HG02798 (cell line): ENCODE data around the gene AGTR1.

Source experiments
- ATAC-seq: cut with Tn5 transposase; IDR thresholded peaks from one replicate; pipeline ENCODE4 v1.9.1; 2021; ENCODE audit warnings: mild to moderate bottlenecking; ENCODE audit not compliant: unreplicated experiment, poor library complexity

AGTR1 gene

DNA sequence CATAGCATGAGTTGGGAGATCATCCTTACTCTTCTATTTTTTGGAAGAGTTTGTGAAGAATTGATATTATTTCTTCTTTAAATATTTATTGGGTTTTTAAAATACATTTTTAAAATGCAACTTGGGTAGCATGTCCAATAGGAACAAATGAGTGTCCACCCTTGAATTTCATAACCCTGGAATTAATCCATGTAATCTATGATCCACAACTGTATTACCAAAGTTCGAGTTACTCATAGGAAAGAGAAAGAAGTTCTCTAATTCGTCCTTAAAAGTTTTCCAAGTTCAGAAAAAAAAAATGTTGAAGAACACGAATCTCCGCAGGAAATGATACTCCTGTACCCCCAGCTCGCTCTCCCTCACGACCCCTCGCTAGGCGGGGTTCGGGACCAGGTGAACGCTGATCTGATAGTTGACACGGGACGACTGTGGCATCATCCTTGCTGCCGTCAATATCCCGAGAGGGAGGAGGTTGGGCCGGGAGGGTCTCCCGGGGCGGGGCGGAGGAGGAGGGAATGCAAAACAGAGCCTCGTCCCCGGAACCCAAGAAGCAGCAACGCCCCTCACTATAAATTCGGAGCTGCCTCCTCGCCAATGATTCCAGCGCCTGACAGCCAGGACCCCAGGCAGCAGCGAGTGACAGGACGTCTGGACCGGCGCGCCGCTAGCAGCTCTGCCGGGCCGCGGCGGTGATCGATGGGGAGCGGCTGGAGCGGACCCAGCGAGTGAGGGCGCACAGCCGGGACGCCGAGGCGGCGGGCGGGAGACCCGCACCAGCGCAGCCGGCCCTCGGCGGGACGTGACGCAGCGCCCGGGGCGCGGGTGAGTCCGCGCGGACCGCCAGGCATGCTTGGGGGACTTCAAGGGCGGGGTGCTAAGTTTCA lies at the start of gene AGTR1:
TSS of gene AGTR1 (plus strand) at position 598 of the 884 bp plus-strand sequence. CDS start 43,133 bp downstream, outside the sequence.
- no peak for ATAC-seq

DNA sequence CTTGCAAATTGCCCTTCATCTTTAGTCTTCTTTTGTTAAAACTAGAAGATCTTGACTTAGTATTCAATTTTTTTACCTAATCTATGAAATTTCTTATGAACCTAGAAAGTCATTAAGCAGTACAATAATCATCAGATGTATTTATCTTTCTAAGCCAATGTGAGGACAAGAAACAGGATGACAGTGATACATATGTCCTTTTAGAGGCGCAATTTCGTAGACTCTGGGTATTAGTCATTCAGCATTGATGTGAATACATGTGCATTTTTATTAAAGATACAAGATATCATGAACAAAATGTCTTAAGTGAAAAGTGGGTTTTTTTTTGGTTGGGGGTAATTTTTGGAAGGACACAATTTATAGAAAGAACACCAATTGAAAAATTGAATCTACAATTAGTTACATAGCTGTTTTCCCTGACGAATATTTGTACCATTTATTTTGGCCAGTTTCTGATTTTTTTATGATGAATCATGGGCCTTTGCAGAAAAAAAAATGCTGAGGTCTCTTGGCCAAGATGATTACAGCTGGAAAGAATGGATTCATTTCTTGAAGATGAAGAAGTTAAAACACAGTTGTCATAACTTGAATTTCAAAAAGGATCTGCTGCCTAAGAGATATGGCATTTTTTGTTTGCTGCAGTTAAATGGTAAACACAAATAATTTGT lies 48.9 kb upstream of the AGTR1 start:
- ATAC-seq = no peak

DNA sequence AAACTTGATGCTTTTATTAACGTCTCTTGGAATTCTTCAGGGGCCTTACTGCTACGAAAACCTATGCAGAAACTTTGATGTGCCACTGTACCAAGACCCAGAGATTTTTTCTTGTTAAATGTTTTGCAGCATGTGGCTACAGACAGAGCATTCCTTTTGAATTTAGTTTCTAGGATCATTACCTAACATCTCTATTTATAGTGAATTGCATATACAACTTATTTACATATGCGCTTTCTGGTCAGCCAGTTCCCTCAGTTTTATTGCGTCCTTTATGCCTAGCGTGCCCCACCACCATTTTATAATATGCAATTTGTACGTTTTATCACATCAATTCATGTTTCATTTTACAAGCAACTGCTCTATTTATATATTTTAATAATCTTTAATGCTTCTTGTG lies 46.2 kb upstream of the AGTR1 start:
- no peak for ATAC-seq

DNA sequence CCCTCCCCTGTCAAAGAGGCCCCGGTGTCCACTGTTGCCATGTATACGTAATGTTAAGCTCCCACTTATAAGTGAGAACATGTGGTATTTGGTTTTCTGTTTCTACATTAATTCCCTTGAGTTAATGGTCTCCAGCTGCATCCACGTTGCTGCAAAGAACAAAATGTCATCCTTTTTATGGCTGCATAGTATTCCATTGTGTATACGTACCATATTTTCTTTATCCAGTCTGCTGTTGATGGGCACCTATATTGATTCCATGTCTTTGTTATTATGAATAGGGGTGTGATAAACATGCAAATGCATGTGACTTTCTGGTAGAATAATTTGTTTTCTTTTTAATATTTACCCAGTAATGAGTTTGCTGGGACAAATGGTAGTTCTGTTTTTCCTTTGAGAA lies 43.3 kb upstream of the AGTR1 start:
- no peak for ATAC-seq

DNA sequence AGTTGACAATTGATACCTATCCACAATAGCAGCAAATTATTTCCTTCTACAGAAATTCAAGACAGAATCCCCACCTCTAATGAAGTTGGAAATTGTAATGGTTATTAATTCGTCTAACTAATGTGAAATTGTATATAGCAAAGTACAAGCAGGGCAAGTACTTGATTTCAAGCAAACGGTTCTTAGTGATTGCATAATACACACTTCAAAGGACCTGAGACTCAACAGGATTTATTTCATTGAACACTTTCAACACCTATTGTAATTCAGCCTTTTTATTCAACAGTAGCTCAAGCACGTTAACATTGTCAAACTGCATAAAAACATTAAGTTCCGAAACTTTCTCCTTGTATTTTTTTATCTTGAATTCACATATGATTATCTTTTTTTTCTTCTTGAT lies 40.2 kb upstream of the AGTR1 start:
- ATAC-seq = no peak

DNA sequence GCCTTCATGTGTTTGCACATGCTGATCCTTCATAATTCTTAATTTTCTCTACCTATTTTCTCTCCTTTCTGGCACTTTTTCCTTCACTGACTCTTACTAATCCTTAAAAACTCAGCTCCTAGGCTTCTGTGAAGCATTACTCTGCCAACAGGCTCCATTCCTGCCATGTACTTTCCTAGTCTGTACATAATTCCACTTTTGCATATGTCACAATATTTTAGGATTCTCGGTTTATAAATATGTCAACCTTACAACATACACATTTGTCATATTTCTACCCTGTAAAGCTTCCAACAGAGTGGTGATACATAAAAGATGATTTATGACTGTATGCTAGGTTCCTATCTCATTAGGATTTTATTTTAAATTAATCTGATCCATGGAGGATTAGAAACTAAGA lies 38.2 kb upstream of the AGTR1 start:
- no peak for ATAC-seq

DNA sequence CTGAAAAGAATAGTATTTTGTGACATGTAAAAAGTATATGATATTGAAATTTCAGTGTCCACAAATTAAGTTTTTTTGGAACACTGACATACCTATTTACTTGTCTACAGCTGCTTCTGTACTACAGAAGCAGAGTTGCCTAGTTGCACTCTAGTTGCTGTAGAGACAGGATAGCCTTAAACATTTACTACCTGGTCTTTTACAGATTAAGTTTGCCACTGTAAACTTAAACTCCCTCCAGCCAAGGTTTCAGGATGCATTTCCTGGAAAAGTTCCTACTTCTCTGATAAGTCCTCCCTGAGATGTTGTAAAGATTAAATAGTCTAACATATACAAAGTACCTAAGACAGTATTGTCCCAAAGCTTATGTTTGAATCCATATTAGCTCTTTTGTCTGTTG lies 17.4 kb upstream of the AGTR1 start:
- ATAC-seq = no peak

DNA sequence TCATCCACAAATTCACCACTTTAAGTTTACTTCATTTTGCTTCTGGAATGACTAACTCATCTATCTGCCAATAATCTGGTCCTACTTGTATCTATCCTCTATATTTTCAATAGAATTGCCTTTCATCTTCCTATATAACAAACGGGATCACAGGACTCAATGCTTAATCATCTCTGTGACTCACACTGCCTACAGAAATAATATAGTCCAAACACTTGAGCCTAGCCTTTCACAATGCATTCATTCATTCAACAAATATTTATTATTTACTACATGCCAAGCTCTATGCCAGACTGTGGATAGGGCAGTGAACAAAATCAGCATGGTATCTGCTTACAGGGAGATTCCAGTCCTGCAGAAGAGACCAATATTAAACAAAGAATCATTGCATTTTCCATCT lies 16.6 kb upstream of the AGTR1 start:
- no peak for ATAC-seq

DNA sequence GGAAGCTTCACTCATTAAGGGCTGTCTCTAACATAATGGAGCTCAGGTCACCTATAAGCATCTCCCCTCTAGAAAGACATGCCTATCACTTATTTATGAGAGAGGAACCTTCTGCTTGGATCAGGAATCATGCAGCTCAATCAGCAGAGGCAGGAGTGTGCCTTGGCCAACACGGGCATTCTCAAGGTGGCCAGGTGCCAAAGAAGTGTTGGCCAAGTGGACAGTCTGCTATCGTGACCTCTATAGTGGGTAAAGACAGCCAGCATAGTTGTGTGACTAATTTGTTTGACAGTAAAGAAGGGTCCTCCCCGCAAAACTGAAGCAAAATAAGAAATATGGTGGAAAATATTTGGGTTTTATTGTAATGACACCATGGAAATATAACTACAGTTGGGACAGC lies 14.7 kb upstream of the AGTR1 start:
- no peak for ATAC-seq

DNA sequence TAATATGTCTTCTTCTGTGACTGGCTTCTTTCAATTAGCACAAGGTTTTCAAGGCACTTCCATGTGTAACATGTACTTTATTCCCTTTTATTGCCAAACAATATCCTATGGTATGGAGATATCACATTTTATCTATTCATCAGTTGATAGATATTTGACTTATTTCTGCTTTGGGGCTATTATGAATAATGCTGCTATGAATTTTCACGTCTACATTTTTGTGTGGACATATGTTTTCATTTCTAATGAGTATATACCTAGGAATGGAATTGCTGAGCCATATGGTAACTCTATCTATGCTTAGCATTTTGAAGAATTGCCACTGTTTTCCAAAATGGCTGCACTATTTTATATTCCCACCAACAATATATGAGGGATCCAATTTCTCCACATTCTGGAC lies 3.6 kb upstream of the AGTR1 start:
- ATAC-seq = no peak

DNA sequence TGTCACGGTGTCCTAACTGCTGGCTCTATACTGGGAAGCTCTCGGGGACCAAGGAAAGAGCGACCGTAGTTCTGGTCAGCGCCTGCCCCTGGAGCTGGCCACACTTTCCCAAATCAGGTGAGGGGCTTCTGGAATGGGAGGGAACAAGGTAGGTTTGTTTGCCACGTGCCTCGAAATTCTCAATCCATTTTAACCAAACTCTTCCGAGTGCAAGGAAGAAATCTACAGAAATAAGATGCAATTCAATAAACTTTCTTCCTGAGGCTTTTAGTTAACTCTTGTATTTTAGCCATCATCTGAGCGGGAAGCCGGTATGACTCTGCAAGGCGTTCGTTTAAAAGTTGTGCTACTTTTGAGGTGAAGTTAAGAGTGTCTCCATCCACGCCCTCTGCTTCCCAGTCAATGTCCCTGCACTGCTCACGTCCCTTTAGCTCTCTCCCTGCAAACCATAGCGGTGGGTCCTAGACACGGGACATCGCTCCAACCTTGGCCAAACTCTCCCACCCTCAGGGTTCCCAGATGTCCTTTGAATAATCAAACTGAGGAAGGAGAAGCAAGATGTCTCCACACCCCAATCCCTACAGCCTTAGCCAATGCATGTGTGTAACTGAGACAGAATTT lies 597 bp downstream of the AGTR1 start:
- no peak for ATAC-seq

DNA sequence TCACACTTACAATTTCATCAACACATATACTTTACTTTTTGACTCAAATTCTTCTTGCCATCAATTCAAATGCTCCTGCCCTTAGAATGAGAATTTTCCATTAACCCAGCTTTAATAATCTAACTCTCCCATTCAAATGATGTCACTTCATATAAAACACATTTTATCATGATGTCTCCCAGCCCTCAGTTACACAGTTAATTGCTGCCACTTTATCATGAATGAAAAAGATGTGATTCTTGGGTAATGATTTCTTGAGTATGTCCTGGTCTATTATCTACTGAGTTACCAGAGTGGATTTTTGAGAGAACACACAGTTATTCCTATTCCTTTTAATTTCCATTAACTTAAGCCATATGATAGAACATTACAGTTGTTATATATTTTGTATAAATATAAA lies 7.6 kb downstream of the AGTR1 start:
- ATAC-seq = no peak

DNA sequence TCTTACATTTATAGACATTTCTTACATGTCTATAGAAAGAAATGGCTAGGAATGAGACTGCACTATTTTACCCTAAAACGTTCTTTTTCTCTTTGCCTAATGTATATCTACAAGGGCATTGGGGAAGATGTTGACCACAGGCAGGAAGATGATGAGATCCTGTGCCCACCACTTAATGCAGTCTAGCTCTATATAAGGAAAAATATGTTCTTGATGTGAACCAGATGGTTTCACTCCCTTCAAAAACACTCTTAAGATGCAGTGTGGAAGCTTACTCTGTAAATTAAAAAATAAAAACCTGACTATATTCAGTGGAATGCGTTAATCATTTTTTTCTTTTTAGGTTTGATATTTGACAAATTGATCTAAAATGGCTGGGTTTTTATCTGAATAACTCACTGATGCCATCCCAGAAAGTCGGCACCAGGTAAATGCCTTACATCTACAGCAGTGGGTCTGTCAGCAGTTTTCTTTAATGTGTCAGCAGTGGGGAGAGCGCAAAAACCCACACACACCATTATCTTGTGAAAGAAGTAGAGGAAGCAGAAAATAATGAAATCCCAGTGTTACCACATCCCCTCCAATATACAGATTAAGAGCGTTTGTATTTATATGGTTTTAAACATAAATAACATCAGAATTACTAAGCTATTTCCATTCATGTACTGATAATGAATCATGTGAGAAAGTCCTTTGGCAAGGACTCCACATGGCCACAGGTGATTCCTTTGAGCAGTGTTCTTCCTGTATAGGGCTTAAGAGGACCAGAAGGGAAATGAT lies 10.1 kb downstream of the AGTR1 start:
- no peak for ATAC-seq

DNA sequence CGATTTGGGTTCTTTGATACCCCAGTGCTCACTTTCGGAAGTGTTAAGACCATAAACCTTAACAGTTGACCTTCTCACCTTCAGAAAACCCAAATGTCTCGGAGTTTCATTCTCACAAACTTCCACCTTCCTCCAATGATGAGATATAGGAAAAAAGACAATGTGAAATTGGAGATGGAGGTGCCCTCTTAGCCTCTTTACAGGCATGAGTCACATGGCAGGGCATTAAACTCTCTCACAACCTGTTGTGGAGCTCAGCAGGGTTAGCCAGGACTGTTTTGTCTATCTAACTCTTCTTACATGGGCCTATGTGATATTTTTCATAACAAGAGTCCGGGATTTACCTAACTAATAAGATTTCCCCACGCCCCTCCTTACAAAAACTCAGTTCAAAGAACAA lies 10.7 kb downstream of the AGTR1 start:
- ATAC-seq = no peak

DNA sequence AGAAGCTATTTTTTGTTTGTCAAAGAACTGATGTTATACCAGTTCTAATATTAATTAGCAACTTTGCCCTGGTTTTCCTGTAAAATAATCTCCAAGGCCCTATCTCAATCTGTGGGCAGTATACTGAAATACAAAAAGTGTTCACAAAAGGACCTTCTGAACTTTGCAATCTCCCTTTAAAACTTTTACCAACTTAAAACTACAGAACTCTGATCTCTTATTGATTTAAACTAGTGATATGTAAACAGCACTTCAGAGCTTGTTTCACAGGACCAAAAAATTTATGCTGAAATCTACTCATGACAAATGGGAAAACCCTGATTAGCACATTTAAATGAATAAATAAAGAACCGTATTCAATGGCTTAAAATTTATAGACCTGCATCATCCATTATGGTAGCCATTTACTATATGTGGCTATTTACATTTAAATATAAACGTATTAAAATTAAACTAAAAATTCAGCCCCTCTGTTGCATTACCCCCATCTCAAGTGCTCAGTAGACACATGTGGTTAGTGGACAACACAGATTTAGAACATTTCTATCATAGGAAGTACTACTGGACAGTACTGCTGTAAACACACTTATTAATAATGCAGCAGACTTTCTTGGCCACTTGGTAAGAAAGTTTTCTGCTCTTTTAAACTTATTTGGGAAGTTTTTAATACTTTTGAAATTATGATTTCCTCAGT lies 12.0 kb downstream of the AGTR1 start:
- ATAC-seq = no peak

DNA sequence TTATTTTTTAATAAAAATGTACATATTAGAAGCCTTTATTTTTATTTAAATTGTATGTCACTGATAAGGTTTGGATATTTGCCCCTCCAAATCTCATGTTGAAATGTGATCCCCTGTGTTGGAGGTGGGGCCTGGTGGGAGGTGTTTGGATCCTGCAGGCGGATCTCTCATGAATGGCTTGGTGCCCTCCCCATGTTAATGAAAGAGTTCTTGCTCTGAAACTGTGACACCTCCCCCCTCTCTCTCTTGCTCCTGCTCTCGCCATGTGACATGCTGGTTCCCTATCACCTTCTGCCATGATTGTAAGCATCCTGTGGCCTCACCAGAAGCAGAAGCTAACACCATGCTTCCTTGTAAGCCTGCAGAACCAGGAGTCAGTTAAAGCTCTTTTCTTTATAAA lies 13.0 kb downstream of the AGTR1 start:
- no peak for ATAC-seq

DNA sequence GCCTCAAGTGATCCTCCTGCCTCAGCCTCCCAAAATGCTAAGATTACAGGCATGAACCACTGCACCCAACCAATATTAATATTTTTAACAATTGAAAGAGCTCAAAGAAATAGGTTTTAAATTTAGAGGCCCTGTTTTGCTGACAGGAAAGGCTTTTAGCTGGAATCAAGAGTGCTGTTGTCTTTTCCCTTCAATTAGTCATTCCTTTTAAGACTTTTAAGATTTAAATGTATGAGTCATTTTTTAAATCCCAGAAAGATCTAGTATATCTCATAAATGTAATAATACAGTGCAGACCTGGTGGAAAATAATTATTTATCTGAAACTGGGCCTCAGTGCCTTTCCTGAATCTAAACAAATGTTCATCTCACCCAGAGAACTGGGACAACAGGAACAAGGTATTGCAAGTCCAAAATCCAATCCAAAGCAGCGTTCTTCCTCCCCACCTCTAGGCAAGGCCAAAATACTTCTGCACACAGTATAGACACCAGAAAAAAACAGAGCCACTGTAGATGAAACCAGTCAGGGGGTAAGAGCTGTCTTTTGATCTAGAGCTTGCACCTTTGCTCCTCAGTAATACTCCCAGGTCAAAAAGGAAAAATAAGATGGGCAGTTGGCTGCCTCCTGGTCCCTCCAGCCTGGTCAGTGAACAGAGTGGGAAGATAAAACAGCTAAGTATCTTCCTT lies 14.4 kb downstream of the AGTR1 start:
- ATAC-seq = no peak

DNA sequence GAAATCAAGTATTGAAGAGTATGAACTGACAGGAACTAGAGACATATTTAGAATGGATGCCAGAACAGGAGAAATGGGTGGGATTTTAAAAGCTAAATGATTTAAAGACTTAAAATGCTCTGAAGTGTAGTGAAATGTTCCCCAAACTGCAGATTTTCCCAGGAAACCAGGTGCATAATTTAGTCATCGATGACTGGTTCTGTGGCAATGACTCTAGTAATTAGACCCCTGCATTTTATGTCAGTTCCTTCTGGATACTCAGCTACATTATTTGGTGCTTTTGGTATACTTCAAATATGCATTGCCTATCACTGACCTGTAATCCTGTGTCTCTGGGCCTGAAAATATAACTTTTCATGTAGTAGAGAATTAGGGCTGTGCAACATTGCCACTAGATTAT lies 16.8 kb downstream of the AGTR1 start:
- no peak for ATAC-seq

DNA sequence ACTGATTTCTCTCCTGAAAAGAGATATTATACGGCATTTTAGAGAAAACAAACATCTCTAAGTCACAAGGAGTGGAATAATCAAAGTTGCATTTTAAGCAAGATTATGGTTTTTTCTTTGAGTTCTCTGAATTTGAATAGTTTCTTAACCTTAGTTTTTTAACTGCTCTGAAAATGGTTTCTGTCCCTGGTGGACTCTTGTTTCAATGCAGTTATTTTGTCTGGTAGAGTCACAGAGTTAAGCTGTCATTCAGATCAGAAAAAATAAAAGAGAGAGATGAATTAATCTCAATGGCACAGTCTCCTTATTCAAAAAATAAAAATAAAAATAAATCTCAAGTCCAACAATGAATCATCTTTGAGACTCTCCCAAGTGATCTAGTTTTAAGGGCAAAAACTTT lies 19.0 kb downstream of the AGTR1 start:
- ATAC-seq = no peak
